NCI-H2029 (cell line): ENCODE data around the gene BAAT.
A peak's percentile ranks its signal among the peaks of the same experiment; 100 is the strongest.

Experiments used
- DNase-seq: peaks from one replicate; lab custom pipeline; 2025; lab: John Stamatoyannopoulos, UW

The BAAT gene

DNA sequence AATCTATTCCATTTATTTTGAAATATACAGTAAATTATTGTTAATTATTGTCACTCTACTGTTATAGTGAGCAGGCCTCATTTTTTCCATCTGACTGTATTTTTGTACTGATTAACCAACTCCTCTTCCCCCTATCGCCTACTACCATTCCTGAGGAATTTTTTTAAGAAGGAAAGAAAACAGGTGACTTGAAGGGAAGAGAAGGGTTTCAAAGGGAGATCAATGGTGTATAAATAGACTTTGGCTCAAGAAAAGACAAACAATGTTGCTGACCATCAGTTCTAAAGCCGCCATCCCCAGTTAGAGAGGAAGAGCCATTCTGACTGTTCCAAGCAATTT lies 69.7 kb downstream of the BAAT start:
- no peak for DNase-seq

DNA sequence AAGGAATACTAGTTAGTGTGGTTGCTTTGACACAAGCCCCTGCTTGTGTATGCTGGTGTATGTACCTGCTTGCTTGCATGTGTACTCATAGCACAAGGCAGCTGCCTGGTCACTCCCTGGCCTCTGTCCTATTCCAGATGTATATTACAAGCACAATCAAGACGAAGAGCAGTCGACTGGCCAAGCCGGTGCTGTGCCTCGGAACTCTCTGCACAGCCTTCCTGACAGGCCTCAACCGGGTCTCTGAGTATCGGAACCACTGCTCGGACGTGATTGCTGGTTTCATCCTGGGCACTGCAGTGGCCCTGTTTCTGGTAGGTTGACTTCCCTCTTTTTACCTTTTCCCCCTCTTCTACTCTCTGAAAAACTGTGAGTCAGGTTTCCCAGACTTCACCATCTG lies 72.1 kb downstream of the BAAT start:
- no peak for DNase-seq

DNA sequence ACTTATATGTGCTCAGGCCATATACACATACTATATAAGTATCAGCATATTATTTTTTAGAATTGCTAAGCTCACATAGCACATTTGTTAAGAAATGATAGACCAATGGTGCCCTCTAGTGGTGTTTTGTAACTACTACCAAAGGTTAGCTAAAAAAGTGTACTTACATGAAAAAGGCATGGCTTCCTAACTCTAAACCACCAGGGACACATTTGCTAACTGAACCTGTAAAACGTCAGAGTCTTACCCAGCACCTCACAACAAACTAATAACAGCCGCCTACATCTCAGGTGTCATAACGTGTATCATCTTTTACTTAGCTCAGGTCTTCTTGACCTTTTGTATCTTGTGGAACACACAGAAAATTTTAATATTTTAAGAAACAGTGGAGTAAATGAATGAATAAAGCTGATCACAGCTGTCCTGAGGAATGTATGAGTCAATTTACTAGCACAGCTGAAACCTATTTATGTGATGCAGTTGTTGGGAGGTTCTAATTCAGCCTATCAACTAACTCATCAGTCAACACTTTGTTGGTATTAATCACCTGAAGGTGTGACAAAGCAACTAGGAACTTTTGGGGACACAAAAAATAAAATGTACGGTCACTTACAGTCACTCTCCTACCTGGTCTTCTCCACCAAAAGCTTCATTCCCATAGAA lies 72.9 kb downstream of the BAAT start:
- peak; percentile 84 for DNase-seq

DNA sequence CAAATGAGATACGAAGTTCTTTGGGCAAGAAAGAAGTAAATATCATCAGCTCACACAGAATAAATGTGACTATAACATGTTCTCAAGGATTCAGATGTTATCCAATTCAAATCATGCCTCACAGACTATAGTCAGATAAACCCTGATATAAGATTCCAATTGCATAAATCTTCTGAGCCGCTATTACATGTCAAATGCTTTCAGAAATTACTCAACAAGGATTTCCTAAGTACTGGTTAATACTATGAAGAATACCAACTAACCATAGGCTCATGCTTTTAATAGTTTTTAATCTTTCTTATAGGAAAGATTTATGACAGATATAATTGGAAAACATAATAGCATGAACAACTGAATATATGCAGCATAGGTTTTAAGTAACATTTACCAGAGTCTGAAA lies 73.6 kb downstream of the BAAT start:
- no peak for DNase-seq
